Ascending aorta (tissue), 2 donors: ENCODE results near the gene NEK6. TPM values are rescaled to one million over a fixed set of nuclear protein-coding genes. Genes with fewer than 3 reads are reported as not detected.
A peak's percentile ranks its signal among the peaks of the same experiment; 100 is the strongest.

ENCODE experiments used
- DNase-seq, 2 donors: peaks; one replicate each; pipeline ENCODE4 v3.0.0-alpha.2; 2019; ENCODE audit warnings: low spot score in 2 of 2
- H3K27ac ChIP-seq, 2 donors: fragments of 200-600 bp; sonication (generic); one replicate each; pipeline ENCODE4 v1.5.1; 2016 to 2017; ENCODE audit warnings: mild to moderate bottlenecking in 1 of 2
- H3K27me3 ChIP-seq: fragments of 200-600 bp; sonication (generic); one replicate; pipeline ENCODE4 v1.5.1; 2017
- H3K36me3 ChIP-seq, 2 donors: fragments of 200-600 bp; sonication (generic); one replicate each; pipeline ENCODE4 v1.5.1; 2016
- H3K4me1 ChIP-seq, 2 donors: fragments of 200-600 bp; sonication (generic); one replicate each; pipeline ENCODE4 v1.5.1; 2016 to 2017; ENCODE audit warnings: mild to moderate bottlenecking in 1 of 2
- H3K4me3 ChIP-seq, 2 donors: fragments of 200-600 bp; sonication (generic); one replicate each; pipeline ENCODE4 v1.5.1; 2016 to 2017; ENCODE audit warnings: mild to moderate bottlenecking in 1 of 2
- H3K9me3 ChIP-seq, 2 donors: fragments of 200-600 bp; sonication (generic); one replicate each; pipeline ENCODE4 v1.5.1; 2016
- intact Hi-C: fragments of 100-400 bp; cut with DNase I; formaldehyde crosslinking; loops from one replicate; pipeline ENCODE4 v1.15.1; 2023
- total RNA-seq: library from RNA; depleted of rRNA; stranded (reverse); fragments of >200 nt; gene quantifications from one replicate; pipeline ENCODE4 v1.1.0, GENCODE V29; 2016
- TF ChIP-seq, protein P1 (sequence below), 3 experiments: fragments of 200-600 bp in 2 of 3; fragments of 450-650 bp in 1 of 3; sonication (generic) in 2 of 3; IDR thresholded peaks; one replicate each; pipeline ENCODE4 v1.5.1; 2016 to 2019; ENCODE audit warnings: antibody characterized with exemption in 3 of 3, mild to moderate bottlenecking in 1 of 3, moderate library complexity in 1 of 3

Gene NEK6
- total RNA-seq, 1 donor from 2014 or later, result 6.7 TPM

DNA sequence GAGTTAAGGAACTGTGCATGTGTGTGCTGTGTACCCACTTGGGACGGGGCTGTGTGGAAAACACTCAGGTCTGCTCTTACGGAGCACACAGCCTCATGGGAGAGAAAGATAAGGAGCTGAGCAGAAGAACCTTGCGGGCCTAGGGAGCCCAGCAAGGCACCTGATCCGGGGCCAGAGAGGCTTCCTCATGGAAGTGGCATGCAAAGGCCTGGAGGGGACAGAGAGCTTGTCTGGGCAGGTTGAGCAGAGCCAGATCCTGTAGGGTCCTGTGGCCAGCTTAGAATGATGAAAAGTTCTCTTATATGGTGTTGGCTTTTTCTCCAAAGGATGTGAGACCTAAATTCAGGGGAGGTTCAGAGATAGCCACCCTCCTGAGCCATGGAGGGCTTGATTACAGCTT, 45.2 kb downstream of the NEK6 start:
- DNase-seq, result no peak
- H3K4me3 ChIP-seq, result no peak overlapping the region
- TF ChIP-seq, protein P1, sequence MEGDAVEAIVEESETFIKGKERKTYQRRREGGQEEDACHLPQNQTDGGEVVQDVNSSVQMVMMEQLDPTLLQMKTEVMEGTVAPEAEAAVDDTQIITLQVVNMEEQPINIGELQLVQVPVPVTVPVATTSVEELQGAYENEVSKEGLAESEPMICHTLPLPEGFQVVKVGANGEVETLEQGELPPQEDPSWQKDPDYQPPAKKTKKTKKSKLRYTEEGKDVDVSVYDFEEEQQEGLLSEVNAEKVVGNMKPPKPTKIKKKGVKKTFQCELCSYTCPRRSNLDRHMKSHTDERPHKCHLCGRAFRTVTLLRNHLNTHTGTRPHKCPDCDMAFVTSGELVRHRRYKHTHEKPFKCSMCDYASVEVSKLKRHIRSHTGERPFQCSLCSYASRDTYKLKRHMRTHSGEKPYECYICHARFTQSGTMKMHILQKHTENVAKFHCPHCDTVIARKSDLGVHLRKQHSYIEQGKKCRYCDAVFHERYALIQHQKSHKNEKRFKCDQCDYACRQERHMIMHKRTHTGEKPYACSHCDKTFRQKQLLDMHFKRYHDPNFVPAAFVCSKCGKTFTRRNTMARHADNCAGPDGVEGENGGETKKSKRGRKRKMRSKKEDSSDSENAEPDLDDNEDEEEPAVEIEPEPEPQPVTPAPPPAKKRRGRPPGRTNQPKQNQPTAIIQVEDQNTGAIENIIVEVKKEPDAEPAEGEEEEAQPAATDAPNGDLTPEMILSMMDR (IDR thresholded peaks at IDR 0.05), result no peak
- no peaks in the 10 kb centered on the region for H3K27me3 ChIP-seq
- peaks cover under 1 to 2% of the 10 kb centered on the region in 2 donors for H3K4me1 ChIP-seq
- intact Hi-C loops, result no loop called here
- peaks cover 21 to 36% of the 10 kb centered on the region in 2 donors for H3K36me3 ChIP-seq
- H3K9me3 ChIP-seq, result no peaks in the 10 kb centered on the region
- no peak overlapping the region for H3K27ac ChIP-seq

DNA sequence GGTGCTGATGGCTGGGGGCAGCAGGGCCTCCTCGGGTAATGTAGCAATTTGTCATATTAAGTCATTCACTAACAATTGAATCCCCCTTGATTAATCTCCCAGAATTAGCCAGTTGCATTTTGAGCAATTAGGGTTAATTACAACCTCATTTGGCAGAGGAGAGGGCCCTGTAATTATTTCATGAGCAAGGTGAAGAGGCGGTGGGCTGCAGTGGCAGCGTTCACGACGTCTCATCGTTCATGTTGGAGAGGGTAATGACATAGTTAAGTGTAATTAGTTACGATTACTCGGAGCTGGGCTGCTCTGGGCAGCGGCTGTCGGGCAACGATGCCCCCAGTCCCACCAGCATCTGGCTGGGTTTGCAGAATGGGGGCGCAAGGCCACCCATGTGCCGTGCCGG, 46.0 kb downstream of the NEK6 start:
- H3K4me3 ChIP-seq, result no peak overlapping the region
- no peaks in the 10 kb centered on the region for H3K4me1 ChIP-seq
- peaks cover 21 to 36% of the 10 kb centered on the region in 2 donors for H3K36me3 ChIP-seq
- H3K27me3 ChIP-seq, result no peaks in the 10 kb centered on the region
- intact Hi-C loops, result no loop called here
- H3K27ac ChIP-seq, result no peak overlapping the region
- TF ChIP-seq, protein P1 (IDR thresholded peaks at IDR 0.05), result no peak
- DNase-seq, result no peak
- no peaks in the 10 kb centered on the region for H3K9me3 ChIP-seq

DNA sequence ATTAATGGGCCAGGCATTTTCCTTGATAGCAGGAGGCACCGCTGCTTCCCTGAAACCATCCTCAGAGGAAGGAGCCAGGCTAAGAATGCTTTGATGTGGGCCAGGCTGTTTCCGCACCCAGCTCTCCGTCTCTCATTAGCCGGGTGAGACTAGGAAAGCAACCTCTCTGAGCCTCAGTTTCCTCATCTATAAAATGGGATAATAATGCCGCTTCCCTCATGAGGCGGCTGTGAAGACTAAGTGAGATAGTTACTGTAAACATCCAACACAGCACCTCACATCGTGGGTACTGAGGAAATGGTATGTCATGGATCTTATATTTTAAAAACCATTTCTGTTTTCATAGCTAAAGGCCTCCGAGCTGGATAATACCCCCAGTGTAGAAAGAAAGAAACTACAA, 46.5 kb downstream of the NEK6 start:
- no peaks in the 10 kb centered on the region for H3K9me3 ChIP-seq
- no peak overlapping the region for H3K4me3 ChIP-seq
- intact Hi-C loops, result no loop called here
- H3K4me1 ChIP-seq, result peaks cover 2 to 4% of the 10 kb centered on the region in 2 donors
- H3K27ac ChIP-seq, result no peak overlapping the region
- H3K36me3 ChIP-seq, result peaks cover 21 to 36% of the 10 kb centered on the region in 2 donors
- no peak for DNase-seq
- TF ChIP-seq, protein P1 (IDR thresholded peaks at IDR 0.05), result no peak
- H3K27me3 ChIP-seq, result no peaks in the 10 kb centered on the region

DNA sequence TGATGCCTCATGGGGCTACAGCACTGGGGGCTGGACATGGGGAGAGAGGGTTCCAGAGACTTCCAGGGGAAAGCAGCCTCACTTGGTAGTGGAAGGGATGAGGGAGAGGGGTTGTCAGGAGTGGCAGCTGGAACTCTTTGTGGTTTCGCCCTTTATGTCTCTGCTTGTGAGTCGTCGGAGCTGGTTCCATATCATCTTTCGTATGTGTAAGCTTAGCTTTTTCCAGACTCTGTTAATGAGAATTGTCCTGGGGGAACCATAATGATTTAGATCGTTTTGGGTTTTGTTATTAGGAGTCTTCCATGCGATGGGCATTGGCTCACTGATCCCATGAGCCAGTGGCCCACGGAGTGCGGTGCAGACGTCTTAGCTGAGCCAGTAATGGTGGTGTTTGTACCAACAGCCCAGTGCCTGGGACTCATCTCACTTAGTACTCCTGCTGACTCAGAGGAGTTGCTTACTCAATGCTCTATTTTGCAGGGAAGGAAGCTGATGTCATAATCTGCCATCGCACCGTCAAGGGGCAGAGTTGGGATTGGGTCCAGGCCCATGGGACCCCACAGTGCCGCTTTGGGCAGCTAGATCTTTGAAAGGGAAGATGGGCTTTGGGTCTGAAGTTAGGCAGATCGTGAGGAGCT, 48.5 kb downstream of the NEK6 start:
- Histone ChIP-seq H3K9me3 (no peaks in the 10 kb centered on the region), H3K4me1 (peaks cover 4 to 9% of the 10 kb centered on the region in 2 donors)
- intact Hi-C loops, result loop anchor here (2.0 kb wide), 1 partner anchor 21 kb away; no protein-coding TSS in a partner anchor

DNA sequence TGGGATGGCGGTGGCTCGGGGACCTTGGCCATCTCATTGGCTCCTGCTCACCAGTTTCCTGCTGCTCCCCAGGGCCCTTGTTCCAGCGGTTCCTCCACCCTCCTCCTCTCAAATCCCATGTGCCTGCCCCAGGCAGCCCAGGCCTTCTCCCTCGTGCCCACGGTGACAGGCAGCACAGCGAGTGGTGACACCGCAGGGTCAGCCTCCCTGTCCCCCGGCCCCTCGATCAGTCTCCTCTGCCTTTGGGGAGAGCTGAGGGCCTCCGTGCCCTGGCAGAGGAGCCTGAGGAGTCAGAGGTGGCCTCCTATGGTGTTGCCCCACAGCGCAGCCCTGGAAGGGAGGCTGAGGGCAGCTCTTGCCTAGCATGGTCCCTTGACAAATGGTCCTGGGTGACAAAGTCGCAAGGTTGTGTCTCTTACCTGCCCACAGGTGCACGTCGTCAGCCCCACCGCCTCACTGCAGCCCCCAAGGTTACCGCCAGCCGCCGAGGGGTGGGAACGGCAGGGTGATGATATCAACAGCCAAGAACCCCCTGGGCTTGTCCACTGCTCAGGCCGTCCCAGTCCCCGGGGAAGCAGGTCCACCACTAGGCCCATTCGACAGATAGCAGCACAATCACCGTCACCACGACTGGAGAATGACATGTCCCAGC, 49.8 kb downstream of the NEK6 start:
- Histone ChIP-seq H3K9me3 (no peaks in the 10 kb centered on the region), H3K27ac (no peak overlapping the region), H3K27me3 (no peaks in the 10 kb centered on the region), H3K4me3 (no peak overlapping the region), H3K4me1 (peaks cover 4 to 9% of the 10 kb centered on the region in 2 donors), H3K36me3 (peaks cover 16 to 25% of the 10 kb centered on the region in 2 donors)
- TF ChIP-seq, protein P1 (IDR thresholded peaks at IDR 0.05), result no peak
- intact Hi-C loops, result loop anchor here (2.0 kb wide), 1 partner anchor 23 kb away; no protein-coding TSS in a partner anchor
- no peak for DNase-seq

More for the DNA sequence above, 48.5 kb downstream of the NEK6 start:
- Histone ChIP-seq H3K36me3 (peaks cover 21 to 36% of the 10 kb centered on the region in 2 donors), H3K27ac (peak overlapping the region in 1 of 2 donors; percentile 18), H3K4me3 (no peak overlapping the region), H3K27me3 (no peaks in the 10 kb centered on the region)
- TF ChIP-seq, protein P1 (IDR thresholded peaks at IDR 0.05), result no peak
- no peak for DNase-seq
